Urinary bladder (tissue), 4 donors: ENCODE measurements around the gene PSENEN. TPM values are rescaled to one million over a fixed set of nuclear protein-coding genes. Genes with fewer than 3 reads are reported as not detected.
"Not testable (repeated sequence)": the region's sequence is repeated elsewhere in the genome, so short reads cannot be mapped to it uniquely, and the experiment has no call there.

ENCODE experiments used
- DNase-seq: peaks from one replicate; pipeline ENCODE4 v3.0.0-alpha.2; 2015; ENCODE audit errors: extremely low spot score
- H3K27ac ChIP-seq: one replicate; pipeline ENCODE4 v1.5.1; 2013; ENCODE audit warnings: low read depth, mild to moderate bottlenecking, moderate library complexity
- H3K36me3 ChIP-seq: one replicate; pipeline ENCODE4 v1.6.1; 2013; ENCODE audit warnings: mild to moderate bottlenecking, moderate library complexity; ENCODE audit not compliant: insufficient read depth
- H3K4me1 ChIP-seq: one replicate; pipeline ENCODE4 v1.6.1; 2013; ENCODE audit warnings: mild to moderate bottlenecking, moderate library complexity; ENCODE audit not compliant: insufficient read depth
- H3K4me3 ChIP-seq: one replicate; pipeline ENCODE4 v1.5.1; 2013; ENCODE audit warnings: low read depth, low read length
- WGBS: extraction: QIAGEN DNeasy Blood & Tissue Kit; methylation state at CpG from one replicate; pipeline ENCODE4 v1.1.7; 2013; 5-methylcytosine and 5-hydroxymethylcytosine counted together
- polyA plus RNA-seq: library from polyadenylated mRNA; stranded (reverse); fragments of 200-250 nt; gene quantifications from one replicate; pipeline ENCODE4 v1.2.3, GENCODE V29; 2013
- total RNA-seq: library from RNA; depleted of rRNA; stranded (reverse); fragments of >200 nt; gene quantifications from one replicate; pipeline ENCODE4 v1.2.3, GENCODE V29; 2014
- donor health status: healthy with polysubstance abuse.
- donor health status: healthy.

The PSENEN gene
- total and polyA plus RNA-seq, 2 donors: 13.7 to 49.2 TPM

DNA sequence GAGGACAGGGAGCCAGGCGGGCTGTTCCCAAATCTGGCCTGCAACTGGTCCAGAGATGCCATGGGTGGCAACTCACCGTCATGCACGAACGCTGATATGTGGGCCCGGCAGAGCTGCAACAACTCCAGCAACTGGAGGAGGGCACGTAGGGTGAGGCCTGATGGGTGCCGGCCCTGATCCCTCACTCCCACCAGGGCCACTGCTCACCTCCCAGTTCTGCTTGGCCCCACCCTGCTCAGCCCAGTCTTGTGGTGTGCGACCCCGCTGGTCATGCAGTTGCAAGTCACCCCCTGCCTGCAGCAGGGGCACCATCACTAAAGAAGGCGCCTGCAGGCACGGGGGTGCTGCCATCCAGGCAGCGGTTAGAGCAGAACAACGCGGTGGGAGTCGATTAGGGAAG, 46.9 kb downstream of the PSENEN start:
- no peak for DNase-seq
- WGBS: 84% methylated on average over 15 of the region's 15 CpGs
- Histone ChIP-seq H3K27ac (no peak overlapping the region), H3K36me3 (no peaks in the 10 kb centered on the region), H3K4me3 (no peak overlapping the region), H3K4me1 (no peaks in the 10 kb centered on the region)

- no peaks in the 10 kb centered on the region for H3K36me3 ChIP-seq
- no peak overlapping the region for H3K4me3 ChIP-seq
- no peak for DNase-seq
- WGBS: 78% methylated on average over 8 of the region's 8 CpGs
- H3K4me1 ChIP-seq: no peaks in the 10 kb centered on the region
- H3K27ac ChIP-seq: no peak overlapping the region
These were observed 47.4 kb downstream of the PSENEN start for GRCh38 chr19:35792888-35793287.

GRCh38 chr19:35793381-35794165, 48.1 kb downstream of the PSENEN start:
- WGBS: 72% methylated on average over 7 of the region's 7 CpGs
- no peak overlapping the region for H3K27ac ChIP-seq
- H3K4me3 ChIP-seq: no peak overlapping the region
- no peak for DNase-seq
- H3K4me1 ChIP-seq: no peaks in the 10 kb centered on the region
- no peaks in the 10 kb centered on the region for H3K36me3 ChIP-seq

GRCh38 chr19:35795564-35795963, 50.1 kb downstream of the PSENEN start:
- not testable (repeated sequence) for DNase-seq, H3K4me3 ChIP-seq, H3K36me3 ChIP-seq, H3K27ac ChIP-seq, H3K4me1 ChIP-seq
- WGBS: 87% methylated on average over 1 of the region's 1 CpG

Other genes starting within 250 kb of the PSENEN start
- gene DMKN, start 232.0 kb upstream of the PSENEN start, total RNA-seq: 10.7 TPM
- gene DMKN, start 232.0 kb upstream of the PSENEN start, polyA plus RNA-seq: 17.5 TPM
- not detected for gene SBSN, start 217.3 kb upstream of the PSENEN start, total RNA-seq
- gene SBSN, start 217.3 kb upstream of the PSENEN start, polyA plus RNA-seq: 0.15 TPM
- gene GAPDHS, start 212.2 kb upstream of the PSENEN start, total RNA-seq: not detected
- not detected for gene GAPDHS, start 212.2 kb upstream of the PSENEN start, polyA plus RNA-seq
- gene TMEM147, start 200.0 kb upstream of the PSENEN start, total RNA-seq: 57.0 TPM
- 141 TPM for gene TMEM147, start 200.0 kb upstream of the PSENEN start, polyA plus RNA-seq
- gene ATP4A, start 182.0 kb upstream of the PSENEN start, total RNA-seq: not detected
- not detected for gene ATP4A, start 182.0 kb upstream of the PSENEN start, polyA plus RNA-seq
- gene PMIS2, start 159.5 kb upstream of the PSENEN start, total RNA-seq: not detected
- not detected for gene PMIS2, start 159.5 kb upstream of the PSENEN start, polyA plus RNA-seq
- gene HAUS5, start 132.9 kb upstream of the PSENEN start, total RNA-seq: 6.3 TPM
- 8.8 TPM for gene HAUS5, start 132.9 kb upstream of the PSENEN start, polyA plus RNA-seq
- gene RBM42, start 116.6 kb upstream of the PSENEN start, total RNA-seq: 14.8 TPM
- 89.5 TPM for gene RBM42, start 116.6 kb upstream of the PSENEN start, polyA plus RNA-seq
- gene ETV2, start 103.9 kb upstream of the PSENEN start, total RNA-seq: 0.32 TPM
- 1.7 TPM for gene ETV2, start 103.9 kb upstream of the PSENEN start, polyA plus RNA-seq
- 192 TPM for gene COX6B1, start 97.3 kb upstream of the PSENEN start, total RNA-seq
- gene COX6B1, start 97.3 kb upstream of the PSENEN start, polyA plus RNA-seq: 592 TPM
- gene UPK1A, start 79.1 kb upstream of the PSENEN start, total RNA-seq: 89.8 TPM
- 81.8 TPM for gene UPK1A, start 79.1 kb upstream of the PSENEN start, polyA plus RNA-seq
- gene ZBTB32, start 41.1 kb upstream of the PSENEN start, total RNA-seq: not detected
- gene ZBTB32, start 41.1 kb upstream of the PSENEN start, polyA plus RNA-seq: 0.09 TPM
- 7.1 TPM for gene KMT2B, start 27.6 kb upstream of the PSENEN start, total RNA-seq
- gene KMT2B, start 27.6 kb upstream of the PSENEN start, polyA plus RNA-seq: 25.9 TPM
- 0.53 TPM for gene IGFLR1, start 3.2 kb upstream of the PSENEN start, total RNA-seq
- gene IGFLR1, start 3.2 kb upstream of the PSENEN start, polyA plus RNA-seq: 21.2 TPM
- gene U2AF1L4, start 233 bp upstream of the PSENEN start, total RNA-seq: 9.6 TPM
- 25.3 TPM for gene U2AF1L4, start 233 bp upstream of the PSENEN start, polyA plus RNA-seq
- 5.4 TPM for gene LIN37, start 2.9 kb downstream of the PSENEN start, total RNA-seq
- 18.8 TPM for gene LIN37, start 2.9 kb downstream of the PSENEN start, polyA plus RNA-seq
- gene HSPB6, start 11.4 kb downstream of the PSENEN start, total RNA-seq: 25.4 TPM
- gene HSPB6, start 11.4 kb downstream of the PSENEN start, polyA plus RNA-seq: 657 TPM
- 6.8 TPM for gene PROSER3, start 12.5 kb downstream of the PSENEN start, total RNA-seq
- gene PROSER3, start 12.5 kb downstream of the PSENEN start, polyA plus RNA-seq: 12.2 TPM
- 17.4 TPM for gene ARHGAP33, start 29.9 kb downstream of the PSENEN start, total RNA-seq
- 10.2 TPM for gene ARHGAP33, start 29.9 kb downstream of the PSENEN start, polyA plus RNA-seq
- not detected for gene PRODH2, start 67.2 kb downstream of the PSENEN start, total RNA-seq
- 0.18 TPM for gene PRODH2, start 67.2 kb downstream of the PSENEN start, polyA plus RNA-seq
- gene NPHS1, start 106.9 kb downstream of the PSENEN start, total RNA-seq: 0.05 TPM
- gene NPHS1, start 106.9 kb downstream of the PSENEN start, polyA plus RNA-seq: not detected
- gene KIRREL2, start 111.3 kb downstream of the PSENEN start, total RNA-seq: not detected
- not detected for gene KIRREL2, start 111.3 kb downstream of the PSENEN start, polyA plus RNA-seq
- gene APLP1, start 122.9 kb downstream of the PSENEN start, total RNA-seq: 3.0 TPM
- gene APLP1, start 122.9 kb downstream of the PSENEN start, polyA plus RNA-seq: 5.8 TPM
- gene NFKBID, start 154.9 kb downstream of the PSENEN start, total RNA-seq: 6.1 TPM
- gene NFKBID, start 154.9 kb downstream of the PSENEN start, polyA plus RNA-seq: 4.2 TPM
- 6.7 TPM for gene HCST, start 156.9 kb downstream of the PSENEN start, total RNA-seq
- 17.3 TPM for gene HCST, start 156.9 kb downstream of the PSENEN start, polyA plus RNA-seq
- 5.1 TPM for gene TYROBP, start 162.6 kb downstream of the PSENEN start, total RNA-seq
- 113 TPM for gene TYROBP, start 162.6 kb downstream of the PSENEN start, polyA plus RNA-seq
- 1.9 TPM for gene LRFN3, start 190.7 kb downstream of the PSENEN start, total RNA-seq
- 17.2 TPM for gene LRFN3, start 190.7 kb downstream of the PSENEN start, polyA plus RNA-seq
- gene SDHAF1, start 249.5 kb downstream of the PSENEN start, total RNA-seq: 10.9 TPM
- gene SDHAF1, start 249.5 kb downstream of the PSENEN start, polyA plus RNA-seq: 37.6 TPM